Measurements from ENCODE around the gene AVPR2. TPM values are rescaled to one million over a fixed set of nuclear protein-coding genes. Genes with fewer than 3 reads are reported as not detected.

AVPR2 gene
- total RNA-seq, 1 experiment from 2014 or later: not detected

DNA sequence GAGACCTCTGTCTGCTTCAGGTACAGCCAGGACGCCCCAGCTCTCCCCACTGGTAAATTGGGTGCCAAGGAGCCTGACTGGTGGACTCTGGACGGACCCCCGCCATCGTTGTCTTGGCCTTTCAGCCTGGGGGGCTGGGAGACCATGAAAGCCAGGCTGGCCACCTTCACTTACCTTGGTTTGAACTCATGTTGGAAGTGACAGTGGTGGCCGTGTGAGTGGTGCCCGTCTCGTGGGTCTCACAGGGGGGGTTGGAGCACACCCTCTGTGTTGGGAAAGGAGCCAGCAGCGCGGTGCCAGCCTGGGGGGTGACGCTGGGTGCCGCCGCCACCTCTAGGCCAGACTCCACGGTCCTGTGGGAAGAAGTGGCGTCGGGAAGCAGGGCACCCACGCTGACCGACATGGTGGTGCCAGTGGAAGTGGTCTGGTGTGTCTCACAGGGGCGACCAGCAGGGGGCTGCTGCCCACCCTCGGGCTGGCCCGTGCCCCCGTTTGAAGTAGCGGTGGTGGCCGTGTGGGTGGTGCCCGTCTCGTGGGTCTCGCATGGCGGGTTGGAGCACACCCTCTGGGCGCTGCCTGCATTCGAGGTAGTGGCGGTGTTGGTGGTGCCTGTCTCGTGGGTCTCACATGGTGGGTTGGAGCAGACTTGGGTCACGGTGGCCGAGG lies 49.6 kb downstream of the AVPR2 start:
- no peaks in the 10 kb centered on the region; the same call in 1 of the 2 replicates for H3K79me2 ChIP-seq (ENCODE audit: insufficient read depth, low read length)
- BruUV-seq (replicated peaks): no TSS peak
- ATAC-seq: peak; percentile 8; the same call in 1 of the 2 replicates

More for the DNA sequence above, 49.6 kb downstream of the AVPR2 start:
- no peak overlapping the region for H2AFZ ChIP-seq (ENCODE audit: low read depth, low read length, poor library complexity, severe bottlenecking)
- POLR2A ChIA-PET: no interaction called here
- no peaks in the 10 kb centered on the region for H4K20me1 ChIP-seq (ENCODE audit: insufficient read depth)
- RAD21 ChIA-PET (ENCODE audit: low non-redundant PET in 1 of 2, low total read pairs in 2 of 2, uncharacterized antibody in 2 of 2, unreplicated experiment in 2 of 2): no interaction called here
- peaks cover 0 to 17% of the 10 kb centered on the region in 2 experiments; a peak in 1 of 4 replicates for H3K36me3 ChIP-seq (ENCODE audit: control insufficient read depth in 1 of 2, insufficient read depth in 2 of 2, low read length in 2 of 2)
- no peak overlapping the region for H3K27ac ChIP-seq (ENCODE audit: low read depth, low read length)
- TF ChIP-seq ZFX (IDR thresholded peaks at IDR 0.05) (no peak), JUND (IDR thresholded peaks at IDR 0.05) (no peak), EGR1 (IDR thresholded peaks at IDR 0.05; ENCODE audit: low read depth) (no peak), FOSL1 (IDR thresholded peaks at IDR 0.05; ENCODE audit: low read depth) (no peak), POLR2A (IDR thresholded peaks at IDR 0.05; ENCODE audit: borderline replicate concordance, extremely low read depth, insufficient read depth, insufficient read length) (no peak), EZH2 (IDR thresholded peaks at IDR 0.05) (no peak), SP1 (IDR thresholded peaks at IDR 0.05; ENCODE audit: low read depth) (no peak), CBX3 (IDR thresholded peaks at IDR 0.05; ENCODE audit: low read depth) (no peak), EZH2phosphoT487 (IDR thresholded peaks at IDR 0.05; ENCODE audit: borderline replicate concordance) (no peak), CEBPB (IDR thresholded peaks at IDR 0.05; ENCODE audit: low read depth) (no peak)
- TF ChIP-seq, protein P1, sequence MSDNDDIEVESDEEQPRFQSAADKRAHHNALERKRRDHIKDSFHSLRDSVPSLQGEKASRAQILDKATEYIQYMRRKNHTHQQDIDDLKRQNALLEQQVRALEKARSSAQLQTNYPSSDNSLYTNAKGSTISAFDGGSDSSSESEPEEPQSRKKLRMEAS (IDR thresholded peaks at IDR 0.05): no peak
- TF ChIP-seq, protein P2, sequence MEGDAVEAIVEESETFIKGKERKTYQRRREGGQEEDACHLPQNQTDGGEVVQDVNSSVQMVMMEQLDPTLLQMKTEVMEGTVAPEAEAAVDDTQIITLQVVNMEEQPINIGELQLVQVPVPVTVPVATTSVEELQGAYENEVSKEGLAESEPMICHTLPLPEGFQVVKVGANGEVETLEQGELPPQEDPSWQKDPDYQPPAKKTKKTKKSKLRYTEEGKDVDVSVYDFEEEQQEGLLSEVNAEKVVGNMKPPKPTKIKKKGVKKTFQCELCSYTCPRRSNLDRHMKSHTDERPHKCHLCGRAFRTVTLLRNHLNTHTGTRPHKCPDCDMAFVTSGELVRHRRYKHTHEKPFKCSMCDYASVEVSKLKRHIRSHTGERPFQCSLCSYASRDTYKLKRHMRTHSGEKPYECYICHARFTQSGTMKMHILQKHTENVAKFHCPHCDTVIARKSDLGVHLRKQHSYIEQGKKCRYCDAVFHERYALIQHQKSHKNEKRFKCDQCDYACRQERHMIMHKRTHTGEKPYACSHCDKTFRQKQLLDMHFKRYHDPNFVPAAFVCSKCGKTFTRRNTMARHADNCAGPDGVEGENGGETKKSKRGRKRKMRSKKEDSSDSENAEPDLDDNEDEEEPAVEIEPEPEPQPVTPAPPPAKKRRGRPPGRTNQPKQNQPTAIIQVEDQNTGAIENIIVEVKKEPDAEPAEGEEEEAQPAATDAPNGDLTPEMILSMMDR (IDR thresholded peaks at IDR 0.05 in 2 of 3, conservative IDR thresholded peaks at IDR 0.05 in 1 of 3; ENCODE audit: borderline replicate concordance in 1 of 3, insufficient read depth in 1 of 3, low read depth in 2 of 3, low read length in 2 of 3): no peak
- no peaks in the 10 kb centered on the region for H3K27me3 ChIP-seq (ENCODE audit: insufficient read depth, low read length)
- no peaks in the 10 kb centered on the region for H3K9me3 ChIP-seq (ENCODE audit: control insufficient read depth in 1 of 2, insufficient read depth in 1 of 2, low read depth in 1 of 2, low read length in 2 of 2)
- H3K4me3 ChIP-seq (replicated peaks in 1 of 2; ENCODE audit: low read depth in 1 of 2, low read length in 2 of 2): no peak overlapping the region
- H3K4me1 ChIP-seq (ENCODE audit: control insufficient read depth in 1 of 2, insufficient read depth in 2 of 2, low read length in 2 of 2): no peaks in the 10 kb centered on the region
- intact Hi-C loops (cut with micrococcal nuclease): loop anchor here (1.0 to 2.0 kb wide), 2 partner anchors 30 to 189 kb away; partner anchors contain the start of gene PLXNB3
- no peak overlapping the region for H3K9ac ChIP-seq (ENCODE audit: low read length)
- no peaks in the 10 kb centered on the region for H3K9me2 ChIP-seq (ENCODE audit: insufficient read depth)
- no peak overlapping the region for H3K4me2 ChIP-seq (ENCODE audit: low read length)
- no peak for DNase-seq (ENCODE audit: low read depth, low spot score)
- CTCF ChIA-PET: no interaction called here

All from HCT116 (cell line).